PC-3 (cell line): ENCODE results near the gene DET1. TPM values are rescaled to one million over a fixed set of nuclear protein-coding genes. Genes with fewer than 3 reads are reported as not detected.

Experiments
- ATAC-seq: fragments of 200-7000 bp; cut with Tn5 transposase; 2 replicates; pipeline ENCODE4 v1.9.1; 2020; ENCODE audit warnings: mild to moderate bottlenecking, moderate library complexity
- BruUV-seq: library from RNA; stranded (reverse); fragments of 400-500 nt; replicated peaks from 2 replicates; lab custom pipeline; 2021; lab: Mats Ljungman, UMichigan
- CTCF ChIA-PET: fragments of 300-600 bp; sonication (Branson Sonifier 250); formaldehyde crosslinking; loops from one replicate; lab custom pipeline; 2022; ENCODE audit warnings: antibody characterized with exemption; lab: Charles Lee
- POLR2A ChIA-PET: fragments of 300-600 bp; sonication (Branson Sonifier 250); formaldehyde crosslinking; loops from one replicate; lab custom pipeline; 2022; ENCODE audit warnings: antibody characterized with exemption; ENCODE audit not compliant: unreplicated experiment; lab: Charles Lee
- DNase-seq: peaks from one replicate; pipeline ENCODE4 v3.0.0-alpha.2; 2015
- H2AFZ ChIP-seq: fragments of 300-600 bp; sonication (generic); 2 replicates; pipeline ENCODE4 v1.6.0; 2016; ENCODE audit warnings: antibody characterized with exemption, low read length
- H3F3A ChIP-seq: fragments of 300-600 bp; sonication (generic); one replicate; pipeline ENCODE4 v1.6.0; 2017; ENCODE audit warnings: antibody characterized with exemption, low read length, control low read depth, mild to moderate bottlenecking; ENCODE audit not compliant: unreplicated experiment
- H3K27ac ChIP-seq: fragments of 300-600 bp; sonication (generic); 2 replicates; pipeline ENCODE4 v1.5.1; 2016; ENCODE audit warnings: mild to moderate bottlenecking, low read length
- H3K27me3 ChIP-seq: fragments of 300-600 bp; sonication (generic); 2 replicates; pipeline ENCODE4 v1.6.1; 2016; ENCODE audit warnings: low read length, mixed read lengths
- H3K36me3 ChIP-seq: fragments of 300-600 bp; sonication (generic); 2 replicates; pipeline ENCODE4 v1.6.1; 2016; ENCODE audit warnings: low read depth, mixed run types, low read length, mixed read lengths
- H3K4me1 ChIP-seq: fragments of 300-600 bp; sonication (generic); 2 replicates; pipeline ENCODE4 v1.5.1; 2016; ENCODE audit warnings: low read length; ENCODE audit not compliant: insufficient read depth
- H3K4me2 ChIP-seq: fragments of 300-600 bp; sonication (generic); 2 replicates; pipeline ENCODE4 v1.6.0; 2016; ENCODE audit warnings: low read length
- H3K4me3 ChIP-seq: fragments of 300-600 bp; sonication (generic); 2 replicates; pipeline ENCODE4 v1.5.1; 2016; ENCODE audit warnings: mild to moderate bottlenecking, low read length, mixed read lengths
- H3K79me2 ChIP-seq: fragments of 300-600 bp; sonication (generic); 2 replicates; pipeline ENCODE4 v1.6.1; 2017; ENCODE audit warnings: low read length, mixed read lengths
- H3K9ac ChIP-seq: fragments of 300-600 bp; sonication (generic); 2 replicates; pipeline ENCODE4 v1.6.0; 2016; ENCODE audit warnings: mild to moderate bottlenecking, low read length
- H3K9me2 ChIP-seq: fragments of 300-600 bp; sonication (generic); replicated peaks from 2 replicates; pipeline ENCODE4 v1.6.1; 2016; ENCODE audit warnings: mixed run types, low read length, mixed read lengths
- H3K9me3 ChIP-seq: fragments of 300-600 bp; sonication (generic); 2 replicates; pipeline ENCODE4 v1.6.1; 2016; ENCODE audit warnings: low read length, mixed read lengths
- H4K20me1 ChIP-seq: fragments of 300-600 bp; sonication (generic); 2 replicates; pipeline ENCODE4 v1.6.1; 2016; ENCODE audit warnings: low read length, mixed read lengths
- EZH2 ChIP-seq: fragments of 300-600 bp; sonication (generic); IDR thresholded peaks from one replicate; pipeline ENCODE4 v1.6.1; 2017; ENCODE audit warnings: antibody characterized with exemption, mild to moderate bottlenecking, low read length; ENCODE audit not compliant: unreplicated experiment
- EZH2phosphoT487 ChIP-seq: fragments of 300-600 bp; sonication (generic); IDR thresholded peaks from 2 replicates; pipeline ENCODE4 v1.6.1; 2018; ENCODE audit warnings: mild to moderate bottlenecking, antibody characterized with exemption, low read length, borderline replicate concordance
- intact Hi-C: fragments of 100-400 bp; cut with micrococcal nuclease; formaldehyde crosslinking; loops from 2 replicates; pipeline ENCODE4 v1.9.0; 2023
- total RNA-seq: library from RNA; depleted of rRNA; stranded (reverse); fragments of >200 nt; gene quantifications from 2 replicates; pipeline ENCODE4 v1.2.3, GENCODE V29; 2014
- TF ChIP-seq, protein P1 (sequence below): fragments of 300-600 bp; sonication (generic); conservative IDR thresholded peaks from 2 replicates; pipeline ENCODE4 v1.5.1; 2017; ENCODE audit warnings: antibody characterized with exemption, low read depth, mild to moderate bottlenecking, low read length

The DET1 gene
- total RNA-seq, 1 experiment from 2014 or later: 1.6 TPM

DNA sequence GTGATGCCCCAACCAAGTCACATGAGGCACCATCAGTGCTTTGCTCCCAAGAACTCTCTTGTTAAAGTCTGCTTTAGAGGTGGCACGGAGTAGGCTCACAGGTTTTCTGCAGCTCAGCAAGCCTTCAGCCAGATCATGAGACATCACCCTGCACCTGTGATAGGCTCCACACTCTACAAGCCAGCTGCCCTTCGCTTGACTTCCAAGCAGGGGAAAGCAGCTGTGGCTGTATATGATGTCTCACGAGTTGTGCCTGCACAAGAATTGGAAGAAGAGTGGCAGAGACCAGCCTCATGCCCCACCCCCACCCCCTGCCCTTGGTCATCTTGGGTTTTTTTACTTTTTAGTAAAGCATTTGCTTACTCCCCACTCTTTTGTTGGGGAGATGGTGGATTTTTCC, 56.4 kb downstream of the DET1 start:
- H3K36me3 ChIP-seq: no peaks in the 10 kb centered on the region
- intact Hi-C loops: no loop called here
- no peaks in the 10 kb centered on the region for H3K79me2 ChIP-seq
- H3K9me3 ChIP-seq: no peaks in the 10 kb centered on the region
- no peaks in the 10 kb centered on the region for H4K20me1 ChIP-seq
- H3K4me3 ChIP-seq: no peak overlapping the region
- ChIA-PET POLR2A (no interaction called here), CTCF (no interaction called here)
- H3K27me3 ChIP-seq: no peaks in the 10 kb centered on the region
- BruUV-seq: no TSS peak
- no peaks in the 10 kb centered on the region for H3K9me2 ChIP-seq
- H3K9ac ChIP-seq: no peak overlapping the region
- DNase-seq: no peak
- H3K4me1 ChIP-seq: peaks cover 8% of the 10 kb centered on the region
- no peak for ATAC-seq
- H3K4me2 ChIP-seq: no peak overlapping the region
- no peaks in the 10 kb centered on the region for H3F3A ChIP-seq
- TF ChIP-seq, protein P1, sequence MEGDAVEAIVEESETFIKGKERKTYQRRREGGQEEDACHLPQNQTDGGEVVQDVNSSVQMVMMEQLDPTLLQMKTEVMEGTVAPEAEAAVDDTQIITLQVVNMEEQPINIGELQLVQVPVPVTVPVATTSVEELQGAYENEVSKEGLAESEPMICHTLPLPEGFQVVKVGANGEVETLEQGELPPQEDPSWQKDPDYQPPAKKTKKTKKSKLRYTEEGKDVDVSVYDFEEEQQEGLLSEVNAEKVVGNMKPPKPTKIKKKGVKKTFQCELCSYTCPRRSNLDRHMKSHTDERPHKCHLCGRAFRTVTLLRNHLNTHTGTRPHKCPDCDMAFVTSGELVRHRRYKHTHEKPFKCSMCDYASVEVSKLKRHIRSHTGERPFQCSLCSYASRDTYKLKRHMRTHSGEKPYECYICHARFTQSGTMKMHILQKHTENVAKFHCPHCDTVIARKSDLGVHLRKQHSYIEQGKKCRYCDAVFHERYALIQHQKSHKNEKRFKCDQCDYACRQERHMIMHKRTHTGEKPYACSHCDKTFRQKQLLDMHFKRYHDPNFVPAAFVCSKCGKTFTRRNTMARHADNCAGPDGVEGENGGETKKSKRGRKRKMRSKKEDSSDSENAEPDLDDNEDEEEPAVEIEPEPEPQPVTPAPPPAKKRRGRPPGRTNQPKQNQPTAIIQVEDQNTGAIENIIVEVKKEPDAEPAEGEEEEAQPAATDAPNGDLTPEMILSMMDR: no peak
- no peak for TF ChIP-seq EZH2
- TF ChIP-seq EZH2phosphoT487: no peak
- no peak overlapping the region for H3K27ac ChIP-seq
- H2AFZ ChIP-seq: no peak overlapping the region

DNA sequence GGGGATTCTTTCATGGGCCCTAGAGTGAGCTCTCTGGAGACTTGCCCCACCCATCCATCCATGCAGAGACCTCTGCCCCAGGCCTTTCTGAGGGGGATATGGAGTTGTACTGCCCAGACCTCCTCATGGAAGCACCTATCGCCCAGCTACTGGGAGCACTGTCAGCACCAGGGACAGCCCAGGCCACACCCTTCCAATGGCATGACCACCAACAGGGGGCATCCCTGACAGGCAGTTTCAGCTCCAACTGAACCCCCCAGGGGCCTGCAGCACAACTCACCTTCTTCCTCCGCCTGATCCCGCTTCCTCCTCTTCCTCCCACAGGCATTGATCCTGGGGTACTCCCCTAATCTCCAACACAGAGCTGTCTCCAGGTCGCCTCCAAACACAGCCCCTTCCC, 57.2 kb downstream of the DET1 start:
- BruUV-seq: no TSS peak
- Histone ChIP-seq H3K36me3 (no peaks in the 10 kb centered on the region), H3K4me2 (no peak overlapping the region), H3F3A (no peaks in the 10 kb centered on the region), H4K20me1 (no peaks in the 10 kb centered on the region), H3K9me2 (no peaks in the 10 kb centered on the region), H3K27ac (no peak overlapping the region), H3K79me2 (no peaks in the 10 kb centered on the region), H3K4me3 (no peak overlapping the region), H3K4me1 (peaks cover 8% of the 10 kb centered on the region), H3K27me3 (no peaks in the 10 kb centered on the region), H3K9me3 (no peaks in the 10 kb centered on the region), H3K9ac (no peak overlapping the region), H2AFZ (no peak overlapping the region)
- DNase-seq: no peak
- ChIA-PET POLR2A (no interaction called here), CTCF (no interaction called here)
- ATAC-seq: no peak
- intact Hi-C loops: no loop called here
- TF ChIP-seq, protein P1: 0 out of 2 replicates have a peak, but pooled peaks have one; percentile 13
- no peak for TF ChIP-seq EZH2

DNA sequence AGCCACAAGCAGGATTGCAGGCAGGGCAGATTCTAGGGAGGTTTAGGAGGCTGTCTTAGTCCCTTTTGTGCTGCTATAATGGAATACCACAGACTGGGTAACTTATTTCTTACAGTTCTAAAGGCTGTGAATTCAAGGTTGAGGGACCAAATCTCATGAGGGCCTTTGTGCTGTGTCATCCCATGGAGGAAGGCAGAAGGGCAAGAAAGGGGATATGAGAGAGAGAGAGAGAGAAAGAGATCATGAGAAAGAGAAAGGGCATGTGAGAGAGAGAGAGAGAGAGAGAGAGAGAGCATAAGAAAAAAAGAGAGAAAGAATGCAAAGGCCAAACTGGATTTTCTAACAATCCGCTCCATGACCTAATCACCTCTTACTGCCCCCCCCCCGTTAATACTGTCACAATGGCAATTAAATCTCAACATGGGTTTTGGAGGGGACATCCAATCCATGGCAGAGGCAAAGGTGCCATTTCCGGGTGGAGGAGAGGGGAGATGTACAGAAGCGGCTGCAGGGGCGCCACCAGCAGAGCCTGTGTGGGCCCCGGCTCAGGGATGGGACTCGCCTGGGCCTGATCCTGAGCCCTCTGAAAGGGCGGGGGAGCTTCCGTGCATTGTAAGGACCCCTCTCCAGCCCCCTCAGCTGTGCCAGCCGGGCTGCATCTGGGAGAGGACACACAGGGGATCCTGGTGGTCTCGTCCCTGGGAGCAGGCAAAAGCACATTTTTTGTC, 58.5 kb downstream of the DET1 start:
- DNase-seq (no peak), ATAC-seq (no peak)
- no TSS peak for BruUV-seq
- Histone ChIP-seq H3K4me1 (peaks cover 8% of the 10 kb centered on the region), H3K4me3 (no peak overlapping the region), H2AFZ (no peak overlapping the region), H3K9me3 (no peaks in the 10 kb centered on the region), H3F3A (no peaks in the 10 kb centered on the region), H3K4me2 (no peak overlapping the region), H4K20me1 (no peaks in the 10 kb centered on the region), H3K9ac (no peak overlapping the region), H3K36me3 (no peaks in the 10 kb centered on the region), H3K27ac (no peak overlapping the region), H3K9me2 (no peaks in the 10 kb centered on the region), H3K27me3 (no peaks in the 10 kb centered on the region), H3K79me2 (no peaks in the 10 kb centered on the region)
- TF ChIP-seq EZH2 (no peak), EZH2phosphoT487 (no peak)
- TF ChIP-seq, protein P1: no peak
- ChIA-PET CTCF (no interaction called here), POLR2A (no interaction called here)
- intact Hi-C loops: no loop called here
